Measurements from ENCODE around the gene CCDC71L. TPM values are rescaled to one million over a fixed set of nuclear protein-coding genes. Genes with fewer than 3 reads are reported as not detected.

The CCDC71L gene
- total RNA-seq, 2 donors from 2014 or later = 26.1 to 26.8 TPM

- Histone ChIP-seq H3K9ac (ENCODE audit: extremely low read depth, low read length, poor library complexity, severe bottlenecking) (no peak overlapping the region), H3K4me1 (ENCODE audit: control insufficient read depth, insufficient read depth, low read length) (no peaks in the 10 kb centered on the region), H3K27me3 (ENCODE audit: control insufficient read depth, insufficient read depth, low read length, poor library complexity, severe bottlenecking) (no peaks in the 10 kb centered on the region), H3K9me3 (ENCODE audit: control insufficient read depth, low read length) (peaks cover 5% of the 10 kb centered on the region), H3K36me3 (ENCODE audit: control insufficient read depth, insufficient read depth, low read length) (no peaks in the 10 kb centered on the region), H3K27ac (ENCODE audit: low read depth, low read length) (no peak overlapping the region), H3K4me3 (ENCODE audit: low read length) (no peak overlapping the region)
- Mint-ChIP-seq H3K27ac (no peak overlapping the region), H3K36me3 (ENCODE audit: low read depth) (no peaks in the 10 kb centered on the region), H3K9me3 (peaks cover 14% of the 10 kb centered on the region), H3K4me3 (no peak overlapping the region), H3K27me3 (ENCODE audit: insufficient read depth) (no peaks in the 10 kb centered on the region), H3K4me1 (no peaks in the 10 kb centered on the region)
- TF ChIP-seq CTCF (conservative IDR thresholded peaks at IDR 0.05) = no peak
- DNase-seq = no peak
Measured at GRCh38 chr7:106616708-106617051, 44.3 kb downstream of the CCDC71L start.

DNA sequence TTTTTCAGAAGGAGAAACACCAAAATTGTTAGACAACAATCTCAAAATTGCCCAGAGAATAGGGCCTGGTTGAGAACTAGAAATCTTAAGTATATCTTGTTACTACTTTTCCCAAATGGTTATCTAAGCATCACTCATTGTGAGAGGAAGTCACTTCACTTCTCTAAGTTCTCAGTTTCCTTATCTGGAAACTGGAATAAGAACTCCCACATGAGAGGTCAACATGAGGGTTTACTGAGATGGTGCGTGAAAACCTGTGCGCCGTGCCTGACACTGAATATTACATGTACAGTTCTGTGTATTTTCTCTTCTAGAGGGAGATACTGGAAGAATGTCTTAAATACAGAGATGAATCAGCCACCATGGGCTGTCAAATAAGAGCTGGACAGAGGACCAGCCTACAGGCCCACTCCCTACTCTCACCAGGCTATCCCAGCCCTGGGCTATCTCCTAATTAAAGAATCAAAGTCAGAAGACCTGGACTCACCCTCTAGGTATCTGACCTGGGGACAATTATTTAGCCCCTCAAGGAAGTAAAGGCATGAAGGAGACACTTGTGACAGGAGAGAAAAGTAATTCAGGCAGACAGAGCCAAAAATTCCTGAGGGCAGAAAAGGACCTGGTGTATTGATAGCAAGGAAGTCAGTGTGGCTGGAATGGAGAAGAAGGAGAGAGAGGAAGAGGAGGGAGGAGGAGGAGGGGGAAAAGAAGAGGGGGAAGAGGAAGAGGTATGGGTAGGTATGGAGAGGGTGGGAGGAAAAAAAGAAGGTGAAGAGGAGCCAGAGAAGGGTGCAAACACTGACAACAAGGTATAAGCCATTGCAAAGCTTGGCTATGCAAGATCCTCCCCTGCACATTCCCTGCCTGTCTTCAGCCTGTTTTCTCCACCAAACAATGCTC lies 44.9 kb downstream of the CCDC71L start:
- Histone ChIP-seq H3K4me1 (ENCODE audit: control insufficient read depth, insufficient read depth, low read length) (no peaks in the 10 kb centered on the region), H3K9me3 (ENCODE audit: control insufficient read depth, low read length) (no peaks in the 10 kb centered on the region), H3K4me3 (ENCODE audit: low read length) (no peak overlapping the region), H3K9ac (ENCODE audit: extremely low read depth, low read length, poor library complexity, severe bottlenecking) (no peak overlapping the region), H3K27me3 (ENCODE audit: control insufficient read depth, insufficient read depth, low read length, poor library complexity, severe bottlenecking) (no peaks in the 10 kb centered on the region), H3K36me3 (ENCODE audit: control insufficient read depth, insufficient read depth, low read length) (no peaks in the 10 kb centered on the region), H3K27ac (ENCODE audit: low read depth, low read length) (no peak overlapping the region)
- no peaks in the 10 kb centered on the region for H3K4me1 Mint-ChIP-seq
- 80 to 96% methylated on average over 1 to 3 of the region's 3 CpGs for WGBS, 2 experiments (ENCODE audit: insufficient coverage in 1 of 2, insufficient read length in 1 of 2)
- no peaks in the 10 kb centered on the region for H3K36me3 Mint-ChIP-seq (ENCODE audit: low read depth)
- no peak for TF ChIP-seq CTCF (conservative IDR thresholded peaks at IDR 0.05)
- DNase-seq = no peak
- no peaks in the 10 kb centered on the region for H3K27me3 Mint-ChIP-seq (ENCODE audit: insufficient read depth)
- no peak overlapping the region for H3K4me3 Mint-ChIP-seq
- peaks cover 10% of the 10 kb centered on the region for H3K9me3 Mint-ChIP-seq
- no peak overlapping the region for H3K27ac Mint-ChIP-seq

DNA sequence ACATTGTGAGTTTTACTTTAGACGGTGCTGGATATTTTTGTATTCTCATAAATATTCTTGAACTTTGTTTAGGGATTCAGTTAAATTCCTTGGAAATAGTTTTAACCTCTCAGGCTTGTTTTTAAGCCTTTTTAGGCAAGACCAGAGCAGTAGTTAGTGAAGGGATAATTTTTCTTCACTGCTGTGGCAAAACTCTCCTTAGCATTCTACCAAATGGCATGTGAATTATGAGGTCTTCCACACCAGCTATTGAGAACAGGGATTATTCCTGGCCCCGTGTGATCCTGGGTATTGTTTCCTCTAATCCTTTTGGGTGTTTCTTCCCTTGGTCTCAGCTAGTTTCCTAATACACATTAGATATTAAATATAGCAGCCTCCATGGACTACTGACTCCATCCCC lies 46.2 kb downstream of the CCDC71L start:
- H3K9ac ChIP-seq (ENCODE audit: extremely low read depth, low read length, poor library complexity, severe bottlenecking) = no peak overlapping the region
- no peaks in the 10 kb centered on the region for H3K36me3 ChIP-seq (ENCODE audit: control insufficient read depth, insufficient read depth, low read length)
- Mint-ChIP-seq H3K27ac (no peak overlapping the region), H3K4me1 (no peaks in the 10 kb centered on the region), H3K27me3 (ENCODE audit: insufficient read depth) (no peaks in the 10 kb centered on the region), H3K4me3 (no peak overlapping the region), H3K36me3 (ENCODE audit: low read depth) (no peaks in the 10 kb centered on the region), H3K9me3 (peaks cover 10% of the 10 kb centered on the region)
- no peak for TF ChIP-seq CTCF (conservative IDR thresholded peaks at IDR 0.05)
- H3K9me3 ChIP-seq (ENCODE audit: control insufficient read depth, low read length) = no peaks in the 10 kb centered on the region
- H3K27ac ChIP-seq (ENCODE audit: low read depth, low read length) = no peak overlapping the region
- DNase-seq = no peak
- no peaks in the 10 kb centered on the region for H3K4me1 ChIP-seq (ENCODE audit: control insufficient read depth, insufficient read depth, low read length)
- H3K4me3 ChIP-seq (ENCODE audit: low read length) = no peak overlapping the region
- 69 to 93% methylated on average over 1 to 2 of the region's 2 CpGs for WGBS, 2 experiments (ENCODE audit: insufficient coverage in 1 of 2, insufficient read length in 1 of 2)
- no peaks in the 10 kb centered on the region for H3K27me3 ChIP-seq (ENCODE audit: control insufficient read depth, insufficient read depth, low read length, poor library complexity, severe bottlenecking)

Measured in endodermal cell (in vitro differentiated cells).